Measurements from ENCODE around the gene TYMP. TPM values are rescaled to one million over a fixed set of nuclear protein-coding genes. Genes with fewer than 3 reads are reported as not detected.

TYMP gene
- total RNA-seq, 1 experiment from 2014 or later, result 41.0 TPM

DNA sequence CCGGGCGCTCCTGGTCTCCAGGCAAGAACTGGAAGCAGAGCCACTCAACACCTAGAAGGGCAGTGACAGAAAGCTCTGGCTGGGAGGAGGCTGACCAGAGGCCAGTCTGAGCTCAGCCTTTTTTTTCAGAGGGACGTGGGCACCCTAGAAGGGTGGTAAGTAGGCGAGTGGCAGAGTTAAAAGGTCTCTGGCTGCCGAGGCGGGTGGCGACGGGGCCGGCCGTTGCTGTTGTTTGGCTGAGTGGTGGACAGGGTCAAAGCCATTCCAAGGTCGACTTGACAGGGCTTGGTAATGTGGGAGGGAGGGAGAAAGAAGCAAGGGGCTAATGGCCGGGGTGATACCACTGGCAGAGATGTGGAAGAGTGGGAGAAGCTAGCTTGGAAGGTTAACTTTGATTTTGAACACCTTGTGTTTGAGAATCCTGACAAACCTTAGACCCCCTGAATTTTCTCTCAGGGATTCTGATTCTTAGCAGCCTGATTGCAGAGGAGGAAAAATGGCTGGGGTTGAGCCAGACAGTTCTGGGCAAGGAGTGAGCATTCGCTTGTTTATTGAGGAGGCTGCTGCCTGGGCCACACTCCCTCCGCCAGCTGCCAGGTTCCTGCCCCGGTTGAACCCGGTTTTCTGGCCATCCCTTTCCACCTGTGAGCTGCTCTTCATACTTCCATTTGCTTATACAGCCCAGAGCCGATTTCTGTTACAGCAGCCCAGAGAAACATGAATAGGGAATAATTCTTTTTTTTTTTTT, 33.8 kb upstream of the TYMP start:
- POLR2A ChIA-PET, result interaction anchor here (0.8 to 5.3 kb wide), 14 partner anchors 10 to 319 kb away, joined by 3 to 105 read pairs (median 18); partner anchors contain the start of genes CHKB, KLHDC7B, LMF2 and NCAPH2
- H3K4me3 Mint-ChIP-seq (ENCODE audit: unreplicated experiment), result peak overlapping the region; percentile 90

DNA sequence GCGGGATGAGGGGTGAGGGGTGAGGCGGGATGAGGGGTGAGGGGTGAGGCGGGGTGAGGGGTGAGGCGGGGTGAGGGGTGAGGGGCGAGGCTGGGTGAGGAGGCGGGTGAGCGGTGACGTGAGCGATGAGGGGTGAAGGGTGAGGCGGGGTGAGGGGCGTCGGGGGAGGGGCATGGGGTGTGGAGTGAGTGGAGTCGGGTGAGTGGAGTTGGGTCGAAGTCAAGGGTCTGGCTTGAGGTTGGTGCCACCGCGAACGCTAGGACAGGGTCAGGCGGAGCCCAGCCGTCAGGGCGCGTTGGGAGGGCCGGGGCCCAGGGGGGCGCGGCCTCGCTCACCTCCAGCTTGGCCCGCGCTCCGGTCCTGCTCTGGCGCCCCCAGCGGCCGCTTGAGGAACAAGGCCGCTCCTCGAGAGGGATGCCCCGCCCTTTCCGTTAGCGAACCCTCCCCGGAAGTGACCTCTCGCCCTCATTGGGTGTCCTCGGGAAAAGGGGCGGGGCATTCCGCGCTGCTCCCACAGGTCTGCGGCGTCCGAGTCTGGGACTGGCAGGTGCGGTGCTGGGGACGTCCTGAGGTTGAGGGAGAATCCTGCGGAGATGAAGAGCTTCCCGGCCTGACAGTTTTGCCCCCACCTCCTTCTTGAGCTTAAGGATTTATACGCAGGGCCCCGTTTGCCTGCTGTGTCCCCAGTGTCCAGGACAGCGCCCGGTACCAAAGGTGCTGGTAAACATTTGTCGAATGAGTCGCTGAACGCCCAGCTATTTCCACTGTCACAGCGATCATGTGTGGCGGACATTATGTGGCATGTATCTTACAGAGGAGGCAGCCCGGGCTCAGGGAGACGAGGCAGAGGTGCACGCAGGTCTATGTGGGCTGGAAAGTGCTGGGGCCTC, 33.0 kb upstream of the TYMP start, which contains the start of gene SYCE3:
Gene SYCE3 (minus strand): TSS at position 397 of the 890 bp plus-strand sequence. CDS start 6,514 bp downstream, outside the sequence.
- Mint-ChIP-seq H3K4me1 (ENCODE audit: insufficient read depth, unreplicated experiment) (peaks cover 28% of the 10 kb centered on the region), H3K36me3 (ENCODE audit: insufficient read depth, unreplicated experiment) (peaks cover 3% of the 10 kb centered on the region), H3K4me3 (ENCODE audit: unreplicated experiment) (peak within 1 kb of the TSS; percentile 90), H3K9me3 (ENCODE audit: unreplicated experiment) (no peaks in the 10 kb centered on the region), H3K27ac (ENCODE audit: low read depth, unreplicated experiment) (peak within 1 kb of the TSS; percentile 91), H3K27me3 (ENCODE audit: insufficient read depth, unreplicated experiment) (no peaks in the 10 kb centered on the region)
- peak; percentile 97 for DNase-seq (ENCODE audit: unreplicated experiment)
- ChIA-PET CTCF (interaction anchor here (0.6 to 1.9 kb wide), 30 partner anchors 9 to 239 kb away, joined by 3 to 17 read pairs (median 4); partner anchors contain the start of genes LMF2, NCAPH2 and SCO2), POLR2A (interaction anchor here (0.7 to 5.3 kb wide), 16 partner anchors 11 to 318 kb away, joined by 3 to 105 read pairs (median 14); partner anchors contain the start of genes CHKB, KLHDC7B, LMF2 and NCAPH2)
- TSS peak; percentile 90 for BruUV-seq (replicated peaks)
- intact Hi-C loops (cut with micrococcal nuclease), result loop anchor here (1.0 kb wide), 2 partner anchors 31 to 36 kb away; no protein-coding TSS in a partner anchor
- TF ChIP-seq, protein P1, sequence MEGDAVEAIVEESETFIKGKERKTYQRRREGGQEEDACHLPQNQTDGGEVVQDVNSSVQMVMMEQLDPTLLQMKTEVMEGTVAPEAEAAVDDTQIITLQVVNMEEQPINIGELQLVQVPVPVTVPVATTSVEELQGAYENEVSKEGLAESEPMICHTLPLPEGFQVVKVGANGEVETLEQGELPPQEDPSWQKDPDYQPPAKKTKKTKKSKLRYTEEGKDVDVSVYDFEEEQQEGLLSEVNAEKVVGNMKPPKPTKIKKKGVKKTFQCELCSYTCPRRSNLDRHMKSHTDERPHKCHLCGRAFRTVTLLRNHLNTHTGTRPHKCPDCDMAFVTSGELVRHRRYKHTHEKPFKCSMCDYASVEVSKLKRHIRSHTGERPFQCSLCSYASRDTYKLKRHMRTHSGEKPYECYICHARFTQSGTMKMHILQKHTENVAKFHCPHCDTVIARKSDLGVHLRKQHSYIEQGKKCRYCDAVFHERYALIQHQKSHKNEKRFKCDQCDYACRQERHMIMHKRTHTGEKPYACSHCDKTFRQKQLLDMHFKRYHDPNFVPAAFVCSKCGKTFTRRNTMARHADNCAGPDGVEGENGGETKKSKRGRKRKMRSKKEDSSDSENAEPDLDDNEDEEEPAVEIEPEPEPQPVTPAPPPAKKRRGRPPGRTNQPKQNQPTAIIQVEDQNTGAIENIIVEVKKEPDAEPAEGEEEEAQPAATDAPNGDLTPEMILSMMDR (IDR thresholded peaks at IDR 0.05; ENCODE audit: unreplicated experiment), result peak; percentile 91

More for the DNA sequence above, 33.8 kb upstream of the TYMP start:
- Mint-ChIP-seq H3K27ac (ENCODE audit: low read depth, unreplicated experiment) (peak overlapping the region; percentile 91), H3K4me1 (ENCODE audit: insufficient read depth, unreplicated experiment) (peaks cover 28% of the 10 kb centered on the region), H3K36me3 (ENCODE audit: insufficient read depth, unreplicated experiment) (peaks cover 11% of the 10 kb centered on the region), H3K27me3 (ENCODE audit: insufficient read depth, unreplicated experiment) (no peaks in the 10 kb centered on the region), H3K9me3 (ENCODE audit: unreplicated experiment) (no peaks in the 10 kb centered on the region)
- CTCF ChIA-PET, result interaction anchor here (0.6 to 1.9 kb wide), 30 partner anchors 8 to 240 kb away, joined by 3 to 17 read pairs (median 4); partner anchors contain the start of genes LMF2, NCAPH2 and SCO2
- BruUV-seq (replicated peaks), result no TSS peak
- DNase-seq (ENCODE audit: unreplicated experiment), result no peak
- TF ChIP-seq, protein P1 (IDR thresholded peaks at IDR 0.05; ENCODE audit: unreplicated experiment), result no peak
- intact Hi-C loops (cut with micrococcal nuclease), result no loop called here

DNA sequence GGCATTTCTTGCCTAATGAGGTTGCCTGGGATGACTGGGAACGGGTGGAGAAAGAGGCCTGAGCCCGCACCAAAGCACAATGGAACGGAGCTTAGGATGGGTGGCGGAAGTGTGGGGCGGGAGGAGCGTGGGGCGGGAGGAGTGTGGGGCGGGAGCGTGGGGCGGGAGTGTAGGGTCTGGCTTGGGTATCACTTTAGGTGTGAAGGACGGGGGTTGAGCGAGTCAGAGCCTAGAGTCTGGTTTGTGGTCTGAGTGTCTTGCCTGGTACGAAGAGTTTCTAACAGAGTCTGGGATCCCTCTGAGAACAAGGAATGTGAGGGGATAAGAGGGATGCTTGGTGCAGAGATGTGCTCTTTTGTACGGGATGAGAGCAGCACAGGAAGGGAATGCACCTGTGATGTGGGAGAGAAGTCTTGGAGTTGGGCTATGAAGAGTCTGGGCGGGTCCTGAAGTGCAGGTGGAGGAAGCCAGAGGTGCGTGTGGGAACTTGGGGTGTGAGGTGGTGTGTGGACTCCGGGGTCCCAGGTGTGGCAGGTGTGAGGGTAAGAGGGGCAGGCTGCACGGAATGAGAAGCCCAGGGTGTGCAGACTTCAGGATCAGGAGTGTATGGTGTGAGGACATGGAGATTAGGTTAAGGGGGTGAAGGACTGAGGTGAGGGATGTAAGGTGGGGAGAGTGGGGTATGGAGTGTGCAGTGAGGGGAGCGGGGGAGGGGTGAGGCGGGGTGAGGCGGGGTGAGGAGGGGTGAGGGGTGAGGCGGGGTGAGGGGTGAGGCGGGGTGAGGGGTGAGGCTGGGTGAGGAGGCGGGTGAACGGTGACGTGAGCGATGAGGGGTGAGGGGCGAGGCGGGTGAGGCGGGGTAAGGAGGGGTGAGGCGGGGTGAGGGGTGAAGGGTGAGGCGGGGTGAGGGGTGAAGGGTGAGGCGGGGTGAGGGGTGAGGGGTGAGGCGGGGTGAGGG, 31.9 kb upstream of the TYMP start:
- Mint-ChIP-seq H3K27me3 (ENCODE audit: insufficient read depth, unreplicated experiment) (no peaks in the 10 kb centered on the region), H3K4me1 (ENCODE audit: insufficient read depth, unreplicated experiment) (peaks cover 28% of the 10 kb centered on the region), H3K9me3 (ENCODE audit: unreplicated experiment) (no peaks in the 10 kb centered on the region), H3K4me3 (ENCODE audit: unreplicated experiment) (peak overlapping the region; percentile 15), H3K36me3 (ENCODE audit: insufficient read depth, unreplicated experiment) (no peaks in the 10 kb centered on the region), H3K27ac (ENCODE audit: low read depth, unreplicated experiment) (no peak overlapping the region)
- TF ChIP-seq, protein P1 (IDR thresholded peaks at IDR 0.05; ENCODE audit: unreplicated experiment), result no peak
- no TSS peak for BruUV-seq (replicated peaks)
- intact Hi-C loops (cut with micrococcal nuclease), result loop anchor here (1.0 kb wide), 2 partner anchors 30 to 35 kb away; no protein-coding TSS in a partner anchor
- ChIA-PET POLR2A (interaction anchor here (1.2 to 2.0 kb wide), 2 partner anchors 32 to 36 kb away, joined by 3 to 15 read pairs; partner anchors contain the start of genes SCO2 and TYMP), CTCF (no interaction called here)
- DNase-seq (ENCODE audit: unreplicated experiment), result no peak
